SK-N-SH (cell line): Measurements from ENCODE around the gene TUBGCP6. TPM values are rescaled to one million over a fixed set of nuclear protein-coding genes. Genes with fewer than 3 reads are reported as not detected.

Source experiments
- CTCF ChIA-PET: fragments of 300-600, 350-600 bp; formaldehyde crosslinking; extraction: SDS; loops from one replicate; lab custom pipeline; 2021; lab: Yijun Ruan, JAX
- POLR2A ChIA-PET: fragments of 350-600 bp; sonication (Branson Sonifier 250); formaldehyde crosslinking; extraction: SDS; loops from one replicate; lab custom pipeline; 2020; ENCODE audit warnings: antibody characterized with exemption, inconsistent platforms; lab: Yijun Ruan, JAX
- DNase-seq: peaks from one replicate; pipeline ENCODE4 v3.0.0; 2012
- H2AFZ ChIP-seq: fragments of 200-600 bp; sonication (generic); 2 replicates; pipeline ENCODE4 v1.8.1; 2016; ENCODE audit warnings: antibody characterized with exemption, mild to moderate bottlenecking, low read depth
- H3F3A ChIP-seq: fragments of 200-600 bp; sonication (generic); replicated peaks from 2 replicates; pipeline ENCODE3; 2016; ENCODE audit warnings: antibody characterized with exemption, mild to moderate bottlenecking; ENCODE audit not compliant: insufficient read depth
- H3K27ac ChIP-seq, 2 experiments: fragments of 200-500 bp in 1 of 2; fragments of 200-600 bp in 1 of 2; sonication (Bioruptor generic) in 1 of 2; sonication (generic), shearing (Covaris generic) in 1 of 2; 2 replicates each; pipeline versions ENCODE4 v1.5.1 to v1.6.1; 2014 to 2016; ENCODE audit warnings: low read depth in 2 of 2, inconsistent platforms in 1 of 2, low read length in 1 of 2, mild to moderate bottlenecking in 1 of 2, mixed read lengths in 1 of 2
- H3K27me3 ChIP-seq: fragments of 200-600 bp; sonication (generic), shearing (Covaris generic); 2 replicates; pipeline ENCODE4 v1.6.1; 2016; ENCODE audit warnings: mixed run types; ENCODE audit not compliant: insufficient read depth
- H3K36me3 ChIP-seq, 2 experiments: fragments of 200-500 bp in 1 of 2; fragments of 200-600 bp in 1 of 2; sonication (Bioruptor generic) in 1 of 2; sonication (generic) in 1 of 2; replicated peaks in 1 of 2; 2 replicates each; pipeline versions ENCODE3 to v1.5.1; 2014 to 2016; ENCODE audit warnings: low read length in 1 of 2, mild to moderate bottlenecking in 1 of 2; ENCODE audit not compliant: insufficient read depth in 2 of 2, control insufficient read depth in 1 of 2
- H3K4me1 ChIP-seq, 2 experiments: fragments of 200-500 bp in 1 of 2; fragments of 200-600 bp in 1 of 2; sonication (Bioruptor generic) in 1 of 2; sonication (generic), shearing (Covaris generic) in 1 of 2; 2 replicates each; pipeline versions ENCODE4 v1.5.1 to v1.6.1; 2014 to 2016; ENCODE audit warnings: low read depth in 1 of 2, low read length in 1 of 2, mixed run types in 1 of 2; ENCODE audit not compliant: insufficient read depth in 2 of 2, control insufficient read depth in 1 of 2
- H3K4me2 ChIP-seq: fragments of 200-600 bp; sonication (generic), shearing (Covaris generic); 2 replicates; pipeline ENCODE4 v1.6.1; 2017; ENCODE audit warnings: mixed run types
- H3K4me3 ChIP-seq, 2 experiments: fragments of 200-500 bp in 1 of 2; fragments of 200-600 bp in 1 of 2; sonication (Bioruptor generic) in 1 of 2; sonication (generic), shearing (Covaris generic) in 1 of 2; 2 replicates each; pipeline versions ENCODE4 v1.5.1 to v1.8.1; 2014 to 2016; ENCODE audit warnings: low read depth in 2 of 2, inconsistent platforms in 1 of 2, low read length in 1 of 2, mild to moderate bottlenecking in 1 of 2, mixed read lengths in 1 of 2, moderate library complexity in 1 of 2
- H3K79me2 ChIP-seq: fragments of 200-600 bp; sonication (generic); 2 replicates; pipeline ENCODE4 v1.8.1; 2017; ENCODE audit warnings: mild to moderate bottlenecking; ENCODE audit not compliant: insufficient read depth
- H3K9ac ChIP-seq: fragments of 200-600 bp; sonication (generic); 2 replicates; pipeline ENCODE4 v1.6.1; 2017; ENCODE audit warnings: mixed run types
- H3K9me2 ChIP-seq: fragments of 200-600 bp; sonication (generic); 2 replicates; pipeline ENCODE4 v1.6.1; 2017; ENCODE audit warnings: mixed run types
- H3K9me3 ChIP-seq: fragments of 200-600 bp; sonication (generic); 2 replicates; pipeline ENCODE4 v1.6.1; 2017; ENCODE audit warnings: mixed run types, mild to moderate bottlenecking, moderate library complexity
- H4K20me1 ChIP-seq: fragments of 200-600 bp; sonication (generic); 2 replicates; pipeline ENCODE4 v1.6.1; 2017; ENCODE audit warnings: mild to moderate bottlenecking, mixed run types; ENCODE audit not compliant: insufficient read depth
- ELF1 ChIP-seq: IDR thresholded peaks from 2 replicates; pipeline ENCODE4 v1.4.0; 2012
- EP300 ChIP-seq, 2 experiments: IDR thresholded peaks; 2 replicates each; pipeline versions ENCODE4 v1.4.0 to v1.6.1; 2012; ENCODE audit warnings: borderline replicate concordance in 1 of 2, low read depth in 1 of 2, low read length in 1 of 2
- EZH2phosphoT487 ChIP-seq: fragments of 200-600 bp; sonication (generic); IDR thresholded peaks from 2 replicates; pipeline ENCODE4 v1.6.1; 2017; ENCODE audit warnings: low read depth, mixed run types, mild to moderate bottlenecking, antibody characterized with exemption, moderate library complexity, borderline replicate concordance
- FOSL2 ChIP-seq: IDR thresholded peaks from 2 replicates; pipeline ENCODE4 v1.4.0; 2012; ENCODE audit warnings: low read depth, mild to moderate bottlenecking, moderate library complexity, borderline replicate concordance
- FOXJ3 ChIP-seq: sonication (generic); formaldehyde crosslinking; IDR thresholded peaks from 2 replicates; pipeline ENCODE4 v1.5.1; 2020; ENCODE audit warnings: mild to moderate bottlenecking, missing genetic modification reagents
- GABPA ChIP-seq: IDR thresholded peaks from 2 replicates; pipeline ENCODE4 v1.4.0; 2012; ENCODE audit warnings: low read depth, mild to moderate bottlenecking
- GATA2 ChIP-seq: sonication (generic); formaldehyde crosslinking; IDR thresholded peaks from 2 replicates; pipeline ENCODE4 v1.5.0; 2020; ENCODE audit warnings: mild to moderate bottlenecking, missing genetic modification reagents
- RAD21 ChIP-seq: IDR thresholded peaks from 2 replicates; pipeline ENCODE4 v1.6.1; 2012; ENCODE audit warnings: mild to moderate bottlenecking, low read length
- RCOR1 ChIP-seq: fragments of 150-350 bp; IDR thresholded peaks from 2 replicates; pipeline ENCODE4 v1.6.1; 2017; ENCODE audit warnings: antibody characterized with exemption, low read length
- SMC3 ChIP-seq: IDR thresholded peaks from 2 replicates; pipeline ENCODE4 v1.6.1; 2012; ENCODE audit warnings: low read depth, low read length, improper control_type of control experiment
- TEAD4 ChIP-seq: IDR thresholded peaks from 2 replicates; pipeline ENCODE4 v1.4.0; 2012; ENCODE audit warnings: mild to moderate bottlenecking, borderline replicate concordance; ENCODE audit not compliant: insufficient read depth
- USF1 ChIP-seq: IDR thresholded peaks from 2 replicates; pipeline ENCODE4 v1.4.0; 2012; ENCODE audit warnings: low read depth, borderline replicate concordance
- USF2 ChIP-seq: fragments of 150-350 bp; IDR thresholded peaks from 2 replicates; pipeline ENCODE4 v1.6.1; 2017; ENCODE audit warnings: antibody characterized with exemption, low read length, low read depth, borderline replicate concordance
- YY1 ChIP-seq: IDR thresholded peaks from 2 replicates; pipeline ENCODE4 v1.4.0; 2012; ENCODE audit warnings: low read depth, mild to moderate bottlenecking
- ZBTB33 ChIP-seq: IDR thresholded peaks from 2 replicates; pipeline ENCODE4 v1.4.0; 2012; ENCODE audit warnings: low read depth, borderline replicate concordance
- WGBS: methylation state at CpG from one replicate; pipeline ENCODE4 v1.1.6; 2017; ENCODE audit warnings: low lambda C conversion rate; 5-methylcytosine and 5-hydroxymethylcytosine counted together
- polyA plus RNA-seq, 3 experiments: library from polyadenylated mRNA; depleted of rRNA; stranded (reverse); fragments of >200 nt; gene quantifications; 2 replicates each; pipeline ENCODE4 v1.2.3, GENCODE V29; 2012

TUBGCP6 gene
- polyA plus RNA-seq, 1 of the 3 experiments (the other 2 are of a cell fraction) = 40.4 TPM

GRCh38 chr22:50178871-50179869 lies 65.7 kb downstream of the TUBGCP6 start:
- H2AFZ ChIP-seq = no peak overlapping the region
- no peaks in the 10 kb centered on the region for H3K36me3 ChIP-seq
- H3F3A ChIP-seq = no peaks in the 10 kb centered on the region
- H3K79me2 ChIP-seq = no peaks in the 10 kb centered on the region
- 84% methylated on average over 50 of the region's 64 CpGs for WGBS
- no peak overlapping the region for H3K27ac ChIP-seq
- H3K4me3 ChIP-seq = no peak overlapping the region
- H3K4me2 ChIP-seq = no peak overlapping the region
- no peaks in the 10 kb centered on the region for H3K27me3 ChIP-seq
- H3K9ac ChIP-seq = no peak overlapping the region
- no peaks in the 10 kb centered on the region for H3K9me2 ChIP-seq
- H4K20me1 ChIP-seq = no peaks in the 10 kb centered on the region
- DNase-seq = no peak
- H3K9me3 ChIP-seq = no peaks in the 10 kb centered on the region
- ChIA-PET CTCF (no interaction called here), POLR2A (no interaction called here)
- TF ChIP-seq ZBTB33 = no peak
- no peak for TF ChIP-seq USF1
- no peak for TF ChIP-seq GATA2 (CRISPR knock-in tag)
- no peak for TF ChIP-seq RCOR1
- no peak for TF ChIP-seq EP300 (IDR thresholded peaks at IDR 0.05; ENCODE audit: borderline replicate concordance in 1 of 2, low read depth in 1 of 2, low read length in 1 of 2)
- TF ChIP-seq FOSL2 = no peak
- no peak for TF ChIP-seq USF2
- no peak for TF ChIP-seq GABPA
- no peak for TF ChIP-seq RAD21
- TF ChIP-seq FOXJ3 (CRISPR knock-in tag) = no peak
- no peak for TF ChIP-seq EZH2phosphoT487
- TF ChIP-seq TEAD4 = no peak
- TF ChIP-seq ELF1 = no peak
- no peak for TF ChIP-seq YY1
- no peak for TF ChIP-seq SMC3
- peaks cover 0 to 6% of the 10 kb centered on the region in 2 experiments; a peak in 1 of 4 replicates for H3K4me1 ChIP-seq
